Endothelial cell (in vitro differentiated cells): ENCODE data around the gene ENOSF1. TPM values are rescaled to one million over a fixed set of nuclear protein-coding genes. Genes with fewer than 3 reads are reported as not detected.

Experiments used
- DNase-seq: peaks from one replicate; pipeline ENCODE4 v3.0.0; 2021; ENCODE audit warnings: low spot score
- H3K27ac Mint-ChIP-seq: one replicate; pipeline ENCODE4 v1.8.0; 2021; ENCODE audit warnings: mixed read lengths, inconsistent platforms; ENCODE audit not compliant: unreplicated experiment
- H3K27me3 Mint-ChIP-seq: one replicate; pipeline ENCODE4 v1.8.0; 2021; ENCODE audit warnings: mild to moderate bottlenecking, moderate library complexity, mixed read lengths, inconsistent platforms; ENCODE audit not compliant: unreplicated experiment
- H3K36me3 Mint-ChIP-seq: one replicate; pipeline ENCODE4 v1.8.0; 2021; ENCODE audit warnings: mild to moderate bottlenecking, low read depth, mixed read lengths, inconsistent platforms; ENCODE audit not compliant: unreplicated experiment
- H3K4me1 Mint-ChIP-seq: one replicate; pipeline ENCODE4 v1.8.0; 2021; ENCODE audit warnings: mild to moderate bottlenecking, mixed read lengths, inconsistent platforms; ENCODE audit not compliant: unreplicated experiment
- H3K4me3 Mint-ChIP-seq: one replicate; pipeline ENCODE4 v1.8.0; 2021; ENCODE audit warnings: mild to moderate bottlenecking, mixed read lengths, inconsistent platforms; ENCODE audit not compliant: unreplicated experiment
- H3K9me3 Mint-ChIP-seq: one replicate; pipeline ENCODE4 v1.8.0; 2021; ENCODE audit warnings: mixed read lengths, inconsistent platforms; ENCODE audit not compliant: unreplicated experiment
- total RNA-seq: library from RNA; stranded (reverse); fragmentation: NEBNext Ultra II Directional; extraction: Animal tissue kit (Norgen Biotek cat#: 25700); gene quantifications from one replicate; pipeline ENCODE4 v1.2.1, GENCODE V29; 2021; ENCODE audit not compliant: unreplicated experiment
- TF ChIP-seq, protein P1 (sequence below): fragments of 200-600 bp; sonication (generic); IDR thresholded peaks from one replicate; pipeline ENCODE4 v1.5.0; 2021; ENCODE audit warnings: antibody characterized with exemption; ENCODE audit not compliant: unreplicated experiment

Gene ENOSF1
- total RNA-seq, 1 donor from 2014 or later, result 31.8 TPM

DNA sequence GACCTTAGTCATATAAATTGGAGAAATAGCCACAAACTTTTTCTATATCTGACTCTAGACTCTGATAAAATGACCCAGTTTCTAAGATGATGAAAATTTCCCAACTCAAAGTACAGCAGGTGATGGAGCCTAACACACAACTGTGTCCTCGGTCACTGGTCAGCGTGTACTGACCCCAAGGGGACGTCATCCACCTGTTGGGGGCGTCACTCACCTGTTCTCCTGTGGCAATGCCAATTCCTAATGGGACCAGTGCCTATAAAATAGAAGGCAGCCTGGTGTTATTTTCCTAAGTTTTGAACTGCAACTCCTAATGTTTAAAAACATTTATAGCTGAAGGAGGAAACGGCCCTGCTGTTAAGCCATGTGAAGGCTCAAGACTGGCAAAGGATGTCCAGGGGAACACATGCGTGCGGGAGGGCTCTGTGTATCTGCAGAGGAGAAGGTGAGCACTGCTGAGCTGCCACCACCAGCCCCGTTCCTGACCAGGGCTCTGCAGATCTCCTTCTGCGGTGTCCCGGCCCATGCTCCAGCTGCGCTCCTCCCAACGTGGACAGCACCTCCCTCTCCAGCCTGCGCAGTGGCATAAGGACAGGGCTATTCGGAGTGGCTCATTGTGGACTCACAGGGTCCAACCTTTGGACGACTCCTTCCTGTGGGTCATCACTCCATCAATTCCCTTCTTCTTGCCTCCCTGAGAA lies 33.8 kb downstream of the ENOSF1 start:
- no peak for DNase-seq
- H3K4me1 Mint-ChIP-seq, result peaks cover 5% of the 10 kb centered on the region
- TF ChIP-seq, protein P1, sequence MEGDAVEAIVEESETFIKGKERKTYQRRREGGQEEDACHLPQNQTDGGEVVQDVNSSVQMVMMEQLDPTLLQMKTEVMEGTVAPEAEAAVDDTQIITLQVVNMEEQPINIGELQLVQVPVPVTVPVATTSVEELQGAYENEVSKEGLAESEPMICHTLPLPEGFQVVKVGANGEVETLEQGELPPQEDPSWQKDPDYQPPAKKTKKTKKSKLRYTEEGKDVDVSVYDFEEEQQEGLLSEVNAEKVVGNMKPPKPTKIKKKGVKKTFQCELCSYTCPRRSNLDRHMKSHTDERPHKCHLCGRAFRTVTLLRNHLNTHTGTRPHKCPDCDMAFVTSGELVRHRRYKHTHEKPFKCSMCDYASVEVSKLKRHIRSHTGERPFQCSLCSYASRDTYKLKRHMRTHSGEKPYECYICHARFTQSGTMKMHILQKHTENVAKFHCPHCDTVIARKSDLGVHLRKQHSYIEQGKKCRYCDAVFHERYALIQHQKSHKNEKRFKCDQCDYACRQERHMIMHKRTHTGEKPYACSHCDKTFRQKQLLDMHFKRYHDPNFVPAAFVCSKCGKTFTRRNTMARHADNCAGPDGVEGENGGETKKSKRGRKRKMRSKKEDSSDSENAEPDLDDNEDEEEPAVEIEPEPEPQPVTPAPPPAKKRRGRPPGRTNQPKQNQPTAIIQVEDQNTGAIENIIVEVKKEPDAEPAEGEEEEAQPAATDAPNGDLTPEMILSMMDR, result no peak
- peaks cover 25% of the 10 kb centered on the region for H3K36me3 Mint-ChIP-seq
- peaks cover 4% of the 10 kb centered on the region for H3K27me3 Mint-ChIP-seq
- no peak overlapping the region for H3K27ac Mint-ChIP-seq
- H3K4me3 Mint-ChIP-seq, result no peak overlapping the region
- H3K9me3 Mint-ChIP-seq, result no peaks in the 10 kb centered on the region

DNA sequence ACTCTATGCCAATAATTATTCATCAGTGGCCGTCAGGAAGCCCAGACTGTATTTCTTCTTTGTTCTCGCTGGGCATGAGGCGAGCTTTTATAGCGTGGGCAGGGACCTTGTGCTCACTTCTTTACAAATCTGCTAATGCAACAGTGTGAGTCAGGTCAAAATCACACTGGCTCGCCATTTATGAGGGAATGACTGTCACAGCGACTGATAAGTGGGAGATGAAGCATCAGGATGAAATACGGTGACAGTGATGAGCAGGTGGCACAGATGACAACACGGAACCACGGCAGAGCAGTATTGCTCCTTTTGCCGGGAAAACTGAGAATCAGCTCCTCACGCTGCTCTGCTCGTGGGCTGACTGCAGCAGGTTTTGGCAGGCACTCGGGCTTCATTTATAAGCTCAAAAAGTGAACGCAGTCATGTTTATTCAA lies 34.5 kb downstream of the ENOSF1 start:
- Mint-ChIP-seq H3K27ac (no peak overlapping the region), H3K36me3 (peaks cover 25% of the 10 kb centered on the region), H3K4me1 (peaks cover 5% of the 10 kb centered on the region), H3K27me3 (peaks cover 4% of the 10 kb centered on the region), H3K9me3 (no peaks in the 10 kb centered on the region), H3K4me3 (no peak overlapping the region)
- DNase-seq, result no peak
- TF ChIP-seq, protein P1, result no peak

DNA sequence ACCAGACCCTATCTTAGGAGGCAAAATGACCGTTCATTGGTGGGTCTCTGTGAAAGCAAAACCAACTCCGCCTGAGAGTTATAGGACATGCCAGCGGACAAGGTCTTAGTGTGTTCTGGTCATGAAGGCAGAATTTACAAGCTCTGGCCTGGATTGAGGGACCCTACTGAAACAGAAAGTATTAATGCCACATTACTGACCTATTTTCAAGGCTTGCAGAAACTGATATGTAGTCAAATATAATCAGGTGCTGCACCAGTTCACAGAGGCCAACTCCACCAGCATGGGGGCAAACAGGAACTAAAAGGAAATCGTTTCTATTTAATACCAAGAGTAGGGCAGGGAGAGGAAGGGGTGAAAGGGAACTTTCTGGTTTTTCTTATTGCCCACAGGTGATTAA lies 35.3 kb downstream of the ENOSF1 start:
- peaks cover 4% of the 10 kb centered on the region for H3K27me3 Mint-ChIP-seq
- no peak overlapping the region for H3K27ac Mint-ChIP-seq
- no peak for DNase-seq
- no peak overlapping the region for H3K4me3 Mint-ChIP-seq
- peaks cover 31% of the 10 kb centered on the region for H3K36me3 Mint-ChIP-seq
- no peaks in the 10 kb centered on the region for H3K9me3 Mint-ChIP-seq
- TF ChIP-seq, protein P1, result no peak
- H3K4me1 Mint-ChIP-seq, result peaks cover 5% of the 10 kb centered on the region

DNA sequence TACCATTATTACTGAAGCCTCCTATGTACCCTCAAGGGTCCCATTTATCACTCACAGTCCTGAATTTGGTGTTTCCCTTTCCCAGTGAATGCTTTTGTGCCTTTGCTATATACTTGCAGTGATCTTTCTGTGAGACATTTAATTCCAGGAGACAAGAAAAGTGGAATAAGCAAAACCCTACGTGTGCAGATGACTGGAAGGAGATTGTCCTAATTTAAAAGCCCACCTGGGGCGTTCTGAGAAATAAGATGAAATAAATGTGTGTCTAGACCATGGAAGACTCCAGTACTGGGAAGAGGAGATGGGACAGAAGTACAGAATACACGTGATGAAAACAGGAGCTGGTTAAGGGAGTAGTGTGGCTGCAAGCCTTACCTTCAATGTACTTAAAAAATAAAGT lies 35.7 kb downstream of the ENOSF1 start:
- peaks cover 4% of the 10 kb centered on the region for H3K27me3 Mint-ChIP-seq
- no peaks in the 10 kb centered on the region for H3K9me3 Mint-ChIP-seq
- H3K27ac Mint-ChIP-seq, result no peak overlapping the region
- peaks cover 5% of the 10 kb centered on the region for H3K4me1 Mint-ChIP-seq
- peaks cover 28% of the 10 kb centered on the region for H3K36me3 Mint-ChIP-seq
- H3K4me3 Mint-ChIP-seq, result no peak overlapping the region
- DNase-seq, result no peak
- TF ChIP-seq, protein P1, result no peak

DNA sequence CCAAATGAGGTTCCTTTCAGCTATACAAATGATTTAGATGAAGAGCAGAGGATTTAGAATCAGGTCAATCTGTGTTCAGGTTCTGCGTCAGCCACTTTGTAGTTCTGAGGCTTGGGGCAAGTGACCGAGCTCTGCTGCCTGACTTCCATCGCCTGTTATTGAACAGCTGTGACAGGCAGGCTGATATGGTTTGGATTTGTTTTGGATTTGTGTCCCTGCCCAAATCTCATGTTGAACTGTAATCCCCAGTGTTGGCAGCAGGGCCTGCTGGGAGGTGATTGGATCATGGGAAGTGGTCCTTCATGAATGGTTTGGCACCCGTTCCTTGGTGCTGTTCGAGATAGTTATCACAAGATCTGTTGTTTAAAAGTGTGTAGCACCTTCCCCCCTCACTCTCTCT lies 36.4 kb downstream of the ENOSF1 start:
- Mint-ChIP-seq H3K27ac (no peak overlapping the region), H3K4me3 (no peak overlapping the region), H3K36me3 (peaks cover 29% of the 10 kb centered on the region), H3K27me3 (peaks cover 2% of the 10 kb centered on the region), H3K9me3 (no peaks in the 10 kb centered on the region), H3K4me1 (peaks cover 5% of the 10 kb centered on the region)
- DNase-seq, result no peak
- TF ChIP-seq, protein P1, result no peak
